ENCODE data around the gene ZDHHC12.

ZDHHC12 gene

DNA sequence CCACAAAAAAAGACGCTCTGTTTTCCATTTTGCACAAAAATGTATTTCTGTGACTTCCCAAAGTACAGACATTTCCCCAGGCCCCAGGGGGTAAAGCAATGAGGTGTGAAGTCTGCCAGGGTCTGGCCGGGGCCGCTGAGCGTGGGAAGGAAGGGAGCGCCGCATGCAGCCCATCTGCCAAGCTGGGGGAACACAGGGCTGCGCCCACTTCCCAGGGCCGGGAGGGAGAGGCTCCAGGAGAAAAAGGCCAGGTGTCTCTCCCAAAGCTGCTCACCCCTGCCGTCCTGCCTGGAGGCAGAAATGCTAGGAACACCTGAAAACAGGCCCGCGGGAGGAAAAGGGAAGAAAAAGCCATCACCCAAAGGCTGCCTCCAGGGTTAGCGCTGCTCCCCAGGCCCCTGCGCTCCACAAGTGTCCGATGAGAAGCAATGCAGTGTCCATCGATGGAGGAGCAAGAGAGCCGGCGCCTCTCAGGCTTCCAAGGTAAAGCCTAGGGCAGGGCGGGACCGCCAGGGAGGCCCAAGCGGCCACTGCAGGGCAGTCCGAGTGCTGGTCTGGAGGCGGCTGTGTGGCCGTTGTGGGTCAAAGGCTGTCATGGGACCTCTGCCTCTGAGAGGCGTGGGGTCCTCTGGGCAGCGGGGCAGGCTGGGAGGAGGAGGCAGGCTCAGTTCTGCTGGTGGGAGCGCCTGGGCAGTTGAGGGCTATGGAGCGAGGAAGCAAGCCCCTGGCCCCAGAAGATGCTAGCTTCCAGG is 6.0 kb upstream of the ZDHHC12 start:
- no peak for DNase-seq (ENCODE audit: low read depth)

DNA sequence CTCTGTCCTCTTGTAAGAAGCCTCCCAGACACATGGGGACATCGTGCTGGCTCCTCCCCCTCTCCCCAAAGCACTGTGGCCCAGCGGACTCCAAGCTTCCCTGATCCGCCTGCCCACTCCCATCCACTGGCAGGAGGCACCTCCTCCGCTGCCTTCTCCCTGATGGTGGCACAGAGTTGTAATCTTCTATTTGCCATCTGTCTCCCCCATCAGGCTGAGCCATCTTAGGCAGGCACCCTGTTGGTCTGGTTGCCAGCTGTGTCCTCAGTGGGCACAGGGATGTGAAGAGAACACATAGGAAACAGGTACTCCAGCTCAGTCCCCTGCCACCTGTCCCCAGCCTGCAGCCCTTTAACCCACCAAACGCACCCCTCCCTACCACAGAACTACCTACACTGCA is 5.4 kb upstream of the ZDHHC12 start:
- no peak for DNase-seq (ENCODE audit: low read depth)

GRCh38 chr9:128728298-128728697 is 4.4 kb upstream of the ZDHHC12 start:
- no peak for DNase-seq (ENCODE audit: low read depth)

- no peak for DNase-seq (ENCODE audit: low read depth)
These were observed 3.8 kb upstream of the ZDHHC12 start for GRCh38 chr9:128727640-128728248.

DNA sequence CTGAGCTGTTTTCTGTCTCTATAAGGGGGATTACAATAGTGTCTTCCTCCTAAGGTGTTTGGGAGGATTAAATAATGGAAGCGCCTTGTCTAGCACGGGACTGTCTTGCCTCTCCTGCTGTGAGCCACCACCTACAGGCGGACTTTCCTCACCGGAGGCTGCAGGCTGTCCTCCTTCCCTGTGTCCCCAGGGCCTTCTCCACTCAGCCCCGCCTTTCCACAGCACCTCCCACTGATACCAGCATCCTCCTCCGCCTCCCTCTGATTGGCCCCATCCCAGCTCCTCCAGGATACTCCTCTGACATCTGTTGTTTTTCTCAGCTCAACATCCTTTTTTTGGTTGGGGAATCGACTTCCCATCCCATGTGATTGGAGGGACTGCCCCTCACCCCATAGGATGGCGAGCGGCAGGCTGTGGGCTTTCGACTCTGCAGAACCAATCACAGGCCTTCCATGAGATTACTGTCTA is 851 bp upstream of the ZDHHC12 start:
- no peak for DNase-seq (ENCODE audit: low read depth)

DNA sequence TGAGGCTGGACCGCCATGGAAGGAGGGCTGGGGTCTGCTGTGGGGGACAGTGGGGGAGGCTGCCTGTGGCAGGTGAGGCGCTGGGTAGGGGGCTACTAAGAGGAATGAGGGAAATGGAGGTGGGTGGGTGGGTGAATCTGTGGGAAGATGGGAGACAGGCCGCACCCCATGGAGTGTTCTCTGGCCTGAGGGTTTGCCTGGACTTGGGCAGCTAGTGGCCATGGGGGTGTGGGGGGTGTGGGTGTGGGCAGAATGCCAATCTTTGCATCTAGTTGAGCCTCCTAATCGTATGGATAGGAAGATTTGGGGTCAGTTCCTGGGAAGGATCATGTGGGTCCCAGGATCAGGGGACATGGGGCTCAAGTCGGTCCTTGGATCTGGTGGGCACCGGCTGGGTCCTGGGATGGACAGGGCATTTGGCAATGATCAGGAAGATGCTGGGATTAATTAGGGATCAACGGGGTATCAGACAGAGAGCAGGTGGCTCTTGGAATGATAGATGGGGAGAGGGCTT is 518 bp downstream of the ZDHHC12 start:
- DNase-seq (ENCODE audit: low read depth), result no peak

GRCh38 chr9:128722380-128723351 is 1.3 kb downstream of the ZDHHC12 start:
- no peak for DNase-seq (ENCODE audit: low read depth)

DNA sequence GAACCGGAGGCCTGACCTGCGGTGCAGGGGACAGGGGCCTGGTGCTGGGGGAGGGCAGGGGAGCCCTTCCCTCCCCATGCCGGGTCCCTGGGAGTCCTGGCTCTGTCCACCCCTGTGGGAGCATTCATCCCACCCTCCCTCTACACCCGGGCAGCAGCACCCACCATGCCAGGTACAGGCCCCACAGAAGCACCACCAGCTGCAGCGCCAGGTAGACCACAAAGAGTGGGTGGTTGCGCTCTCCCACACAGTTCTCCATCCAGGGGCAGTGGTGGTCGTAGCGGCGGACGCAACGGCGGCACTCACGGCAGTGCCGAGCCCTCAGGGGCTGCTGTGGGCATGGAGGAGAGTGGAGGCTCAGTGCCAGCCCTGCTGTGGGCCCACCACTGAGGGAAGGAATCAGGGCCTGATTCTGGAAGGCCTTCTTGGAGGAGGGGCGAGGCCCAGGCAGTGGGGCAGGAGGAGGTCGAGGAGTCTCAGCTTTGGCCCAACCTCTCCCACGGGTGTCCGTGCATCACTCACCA is 2.4 kb downstream of the ZDHHC12 start:
- DNase-seq (ENCODE audit: low read depth), result no peak

DNA sequence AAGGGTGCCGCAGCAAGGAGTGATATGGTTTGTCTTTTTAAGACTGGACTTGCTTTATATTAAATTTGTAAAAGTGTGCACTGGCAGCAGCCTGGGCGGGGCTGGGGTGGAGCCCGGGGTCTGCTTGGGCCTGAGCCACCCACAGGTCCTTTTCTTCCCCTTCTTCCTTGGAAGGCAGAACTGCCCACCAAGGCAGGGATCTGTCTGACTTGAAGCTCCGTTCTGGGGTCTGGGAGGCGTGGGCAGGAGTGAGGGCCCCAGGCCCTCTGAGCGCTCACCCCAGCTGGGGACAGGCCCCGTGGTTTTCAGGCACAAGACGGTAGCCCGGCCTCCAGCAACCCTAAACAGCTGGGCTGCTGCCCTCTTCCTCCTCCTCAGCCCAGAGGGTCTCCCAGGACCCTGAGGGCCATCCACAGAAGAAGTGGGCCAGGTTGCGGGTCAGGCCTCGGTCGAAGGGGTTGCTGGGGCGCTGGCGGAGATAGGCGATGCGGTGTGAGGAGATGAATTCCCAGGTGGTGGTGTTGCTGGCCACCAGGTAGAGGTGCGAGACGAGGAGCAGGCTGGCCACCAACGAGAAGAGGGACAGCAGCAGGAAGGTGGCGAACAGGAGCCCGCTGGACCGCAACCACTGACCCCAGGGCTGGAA is 3.0 kb downstream of the ZDHHC12 start:
- DNase-seq (ENCODE audit: low read depth), result no peak

DNA sequence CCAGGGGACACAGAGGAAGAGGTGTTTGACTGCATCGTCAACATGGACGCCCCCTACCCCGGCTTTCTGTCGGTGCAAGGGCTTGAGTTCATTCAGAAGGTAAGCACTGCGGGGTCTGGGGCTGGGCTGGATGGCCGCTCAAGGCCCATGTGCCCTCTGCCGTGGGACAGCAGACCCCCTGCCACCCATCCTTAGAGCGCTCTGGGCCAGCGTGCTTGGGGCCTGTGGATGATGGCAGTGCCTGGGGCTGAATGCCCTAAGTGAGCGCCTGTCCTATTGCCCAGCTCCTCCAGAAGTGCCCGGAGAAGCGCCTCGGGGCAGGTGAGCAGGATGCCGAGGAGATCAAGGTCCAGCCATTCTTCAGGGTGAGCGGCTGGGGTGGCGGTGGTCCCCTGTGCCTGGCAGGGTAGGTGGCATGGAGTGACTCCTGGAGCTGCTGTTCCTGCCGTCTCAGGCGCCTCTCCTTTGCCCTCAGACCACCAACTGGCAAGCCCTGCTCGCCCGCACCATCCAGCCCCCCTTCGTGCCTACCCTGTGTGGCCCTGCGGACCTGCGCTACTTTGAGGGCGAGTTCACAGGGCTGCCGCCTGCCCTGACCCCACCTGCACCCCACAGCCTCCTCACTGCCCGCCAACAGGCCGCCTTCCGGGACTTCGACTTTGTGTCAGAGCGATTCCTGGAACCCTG is 3.9 kb downstream of the ZDHHC12 start:
- DNase-seq (ENCODE audit: low read depth), result no peak

DNA sequence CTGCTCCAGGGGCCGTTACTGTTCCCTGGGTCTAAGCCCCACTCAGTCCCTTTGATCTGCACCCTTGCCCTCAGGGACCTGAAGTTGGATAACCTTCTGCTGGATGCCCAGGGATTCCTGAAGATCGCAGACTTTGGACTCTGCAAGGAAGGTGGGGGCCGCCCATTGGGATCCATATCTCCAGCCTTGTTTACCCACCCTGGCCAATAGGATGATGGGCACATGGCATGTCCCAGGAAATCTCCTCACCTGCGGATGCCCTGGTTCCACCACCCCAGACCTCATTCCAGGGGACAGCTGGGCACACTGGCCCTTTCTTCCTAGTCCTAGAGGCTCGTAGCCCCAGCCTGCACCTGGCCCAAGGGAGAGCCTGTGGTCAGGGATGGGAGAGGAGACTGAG is 5.5 kb downstream of the ZDHHC12 start:
- no peak for DNase-seq (ENCODE audit: low read depth)

DNA sequence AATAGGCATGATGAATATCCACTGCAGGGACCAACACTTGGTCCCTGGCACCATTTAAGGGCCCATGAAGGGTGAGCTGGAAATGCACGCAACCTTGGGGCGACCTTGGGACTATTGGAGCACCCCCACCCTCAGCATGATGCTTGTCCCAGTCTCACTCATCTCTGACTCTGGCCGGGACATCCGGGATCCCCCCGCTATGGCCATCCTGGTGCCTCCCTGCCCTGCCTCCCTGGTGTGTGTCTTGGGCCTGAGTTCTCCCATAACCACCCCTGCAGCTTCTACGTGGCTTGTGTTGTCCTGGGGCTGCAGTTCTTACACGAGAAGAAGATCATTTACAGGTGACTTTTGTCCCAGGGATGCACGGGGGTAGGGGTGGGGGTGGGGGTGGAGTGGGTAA is 5.9 kb downstream of the ZDHHC12 start:
- DNase-seq (ENCODE audit: low read depth), result no peak

GRCh38 chr9:128716581-128717254 is 7.2 kb downstream of the ZDHHC12 start:
- DNase-seq (ENCODE audit: low read depth), result no peak

DNA sequence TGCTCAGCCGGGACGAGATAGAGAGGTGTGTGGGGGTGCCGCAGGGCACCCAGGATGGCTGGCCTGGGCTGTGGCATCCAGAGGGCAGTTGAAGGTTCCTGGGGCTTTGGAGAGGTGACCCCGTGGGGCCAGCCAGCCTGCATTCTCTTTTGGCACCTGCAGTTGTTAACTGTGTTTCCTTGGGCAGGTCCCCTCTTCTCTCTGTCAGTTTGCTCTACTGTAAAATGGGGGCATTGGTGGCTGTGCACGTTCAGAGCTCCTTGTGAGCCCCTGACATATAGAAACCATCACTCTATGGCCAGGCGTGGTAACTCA is 8.5 kb downstream of the ZDHHC12 start:
- DNase-seq (ENCODE audit: low read depth), result no peak

DNA sequence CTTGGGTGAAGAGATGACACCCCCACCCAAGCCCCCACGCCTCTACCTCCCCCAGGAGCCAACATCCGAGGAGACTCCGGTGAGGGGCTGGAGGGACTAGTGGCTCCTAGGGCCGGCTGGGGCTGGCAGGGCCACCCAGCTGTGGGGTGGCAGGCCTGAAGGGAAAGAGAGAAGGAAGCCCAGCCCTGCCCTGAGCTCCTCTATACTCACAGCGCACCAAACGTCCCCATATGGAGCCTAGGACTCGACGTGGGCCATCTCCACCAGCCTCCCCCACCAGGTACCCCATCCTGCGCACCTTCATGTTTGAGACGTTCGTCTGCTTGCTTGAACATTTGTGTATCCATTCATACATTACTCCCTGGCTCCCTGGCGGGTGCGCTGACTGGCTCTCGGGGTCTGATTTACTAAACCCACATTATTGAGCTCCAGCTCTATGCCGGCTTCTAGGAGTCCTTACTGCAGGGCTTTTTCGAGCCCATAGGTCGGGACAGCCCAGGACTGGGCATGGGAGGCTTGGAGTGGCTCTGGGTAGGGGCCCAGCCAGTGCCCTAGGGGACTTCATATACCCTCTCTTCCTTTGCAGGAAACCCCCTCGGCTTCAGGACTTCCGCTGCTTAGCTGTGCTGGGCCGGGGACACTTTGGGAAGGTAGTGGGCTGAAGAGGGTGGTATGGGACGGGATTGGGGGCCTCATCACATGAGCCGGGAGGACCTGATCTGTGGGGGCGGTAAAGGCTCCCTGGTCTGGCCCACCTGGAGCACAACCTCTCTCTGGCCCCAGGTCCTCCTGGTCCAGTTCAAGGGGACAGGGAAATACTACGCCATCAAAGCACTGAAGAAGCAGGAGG is 9.1 kb downstream of the ZDHHC12 start:
- no peak for DNase-seq (ENCODE audit: low read depth)

GRCh38 chr9:128713941-128714573 is 9.9 kb downstream of the ZDHHC12 start:
- no peak for DNase-seq (ENCODE audit: low read depth)

DNA sequence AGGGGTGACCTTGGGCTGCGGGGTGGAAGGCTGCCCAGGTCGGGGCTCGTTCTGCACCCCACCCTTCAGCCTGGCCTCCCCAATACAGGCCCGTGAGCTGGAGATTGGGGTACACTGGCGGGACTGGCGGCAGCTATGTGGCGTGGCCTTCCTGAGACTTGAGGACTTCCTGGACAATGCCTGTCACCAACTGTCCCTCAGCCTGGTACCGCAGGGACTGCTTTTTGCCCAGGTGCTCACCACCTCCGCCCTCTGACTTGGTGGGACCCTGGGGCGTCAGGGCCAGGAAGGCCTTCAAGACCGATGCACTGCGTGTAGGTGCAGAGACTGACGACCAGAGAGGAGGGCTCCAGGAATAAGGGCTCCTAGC is 10.5 kb downstream of the ZDHHC12 start:
- DNase-seq (ENCODE audit: low read depth), result no peak

DNA sequence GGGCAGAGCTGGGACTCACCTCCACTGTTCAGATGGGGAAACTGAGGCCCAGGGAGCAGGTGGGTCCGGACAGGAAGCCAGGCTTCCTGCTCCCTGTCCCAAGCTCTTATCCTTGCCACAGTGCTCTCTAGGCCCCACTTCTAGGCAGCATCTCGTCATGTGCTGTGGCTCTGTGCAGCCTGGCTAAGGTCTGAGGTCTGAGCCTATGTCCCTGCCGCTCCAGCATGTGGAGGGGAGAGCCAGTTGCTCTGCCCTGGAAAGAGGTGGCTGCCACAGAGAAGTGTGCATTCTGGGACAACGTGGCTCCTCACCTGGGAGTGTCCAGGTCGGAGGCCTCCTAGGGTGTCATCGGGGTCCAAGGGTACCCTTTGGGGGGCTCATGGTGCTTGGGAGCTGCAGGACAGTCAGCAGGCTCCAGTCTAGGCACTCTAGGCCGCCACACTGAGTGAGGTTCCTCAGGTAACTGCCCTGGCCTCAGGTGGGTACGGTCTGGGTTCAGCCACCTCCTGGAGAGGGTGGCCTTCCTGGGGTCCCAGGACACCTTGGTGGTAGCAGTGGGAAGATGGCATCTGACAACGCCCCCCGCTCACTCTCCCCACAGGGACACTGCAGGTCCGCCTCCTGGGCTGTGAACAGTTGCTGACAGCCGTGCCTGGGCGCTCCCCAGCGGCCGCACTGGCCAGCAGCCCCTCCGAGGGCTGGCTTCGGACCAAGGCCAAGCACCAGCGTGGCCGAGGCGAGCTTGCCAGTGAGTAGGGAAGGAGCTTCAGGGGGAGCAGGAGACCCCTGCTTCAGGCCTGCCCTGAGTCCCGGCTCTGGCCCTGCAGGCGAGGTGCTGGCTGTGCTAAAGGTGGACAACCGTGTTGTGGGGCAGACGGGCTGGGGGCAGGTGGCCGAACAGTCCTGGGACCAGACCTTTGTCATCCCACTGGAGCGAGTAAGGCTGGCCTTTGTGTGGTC is 11.2 kb downstream of the ZDHHC12 start:
- no peak for DNase-seq (ENCODE audit: low read depth)
